ENCODE results near the gene PRAMEF12.

PRAMEF12 gene

GRCh38 chr1:12769031-12769430 lies 4.5 kb upstream of the PRAMEF12 start:
- Histone ChIP-seq H3K36me3 (ENCODE audit: control insufficient read depth in 1 of 2, insufficient read depth in 2 of 2, low read length in 2 of 2) (no peaks in the 10 kb centered on the region), H3K27ac (ENCODE audit: low read depth, low read length) (no peak overlapping the region), H3K4me3 (ENCODE audit: low read depth in 1 of 2, low read length in 2 of 2) (no peak overlapping the region), H3K4me1 (ENCODE audit: control insufficient read depth in 1 of 2, insufficient read depth in 2 of 2, low read length in 2 of 2) (no peaks in the 10 kb centered on the region), H3K27me3 (ENCODE audit: control insufficient read depth in 1 of 2, insufficient read depth in 2 of 2, low read length in 2 of 2) (peaks cover 0 to 3% of the 10 kb centered on the region in 2 donors), H3K9me3 (ENCODE audit: control insufficient read depth in 1 of 2, low read length in 2 of 2) (no peaks in the 10 kb centered on the region), H3K9ac (ENCODE audit: low read depth in 1 of 2, low read length in 2 of 2) (no peak overlapping the region)

- Histone ChIP-seq H3K36me3 (ENCODE audit: control insufficient read depth in 1 of 2, insufficient read depth in 2 of 2, low read length in 2 of 2) (no peaks in the 10 kb centered on the region), H3K4me3 (ENCODE audit: low read depth in 1 of 2, low read length in 2 of 2) (no peak overlapping the region), H3K9ac (ENCODE audit: low read depth in 1 of 2, low read length in 2 of 2) (no peak overlapping the region), H3K27me3 (ENCODE audit: control insufficient read depth in 1 of 2, insufficient read depth in 2 of 2, low read length in 2 of 2) (peaks cover 0 to 3% of the 10 kb centered on the region in 2 donors), H3K27ac (ENCODE audit: low read depth, low read length) (no peak overlapping the region), H3K4me1 (ENCODE audit: control insufficient read depth in 1 of 2, insufficient read depth in 2 of 2, low read length in 2 of 2) (no peaks in the 10 kb centered on the region), H3K9me3 (ENCODE audit: control insufficient read depth in 1 of 2, low read length in 2 of 2) (no peaks in the 10 kb centered on the region)
These were observed 3.5 kb upstream of the PRAMEF12 start for GRCh38 chr1:12769976-12770505.

GRCh38 chr1:12770620-12771019 lies 2.9 kb upstream of the PRAMEF12 start:
- Histone ChIP-seq H3K27me3 (ENCODE audit: control insufficient read depth in 1 of 2, insufficient read depth in 2 of 2, low read length in 2 of 2) (peaks cover 0 to 3% of the 10 kb centered on the region in 2 donors), H3K36me3 (ENCODE audit: control insufficient read depth in 1 of 2, insufficient read depth in 2 of 2, low read length in 2 of 2) (no peaks in the 10 kb centered on the region), H3K27ac (ENCODE audit: low read depth, low read length) (no peak overlapping the region), H3K4me3 (ENCODE audit: low read depth in 1 of 2, low read length in 2 of 2) (no peak overlapping the region), H3K9me3 (ENCODE audit: control insufficient read depth in 1 of 2, low read length in 2 of 2) (no peaks in the 10 kb centered on the region), H3K9ac (ENCODE audit: low read depth in 1 of 2, low read length in 2 of 2) (no peak overlapping the region), H3K4me1 (ENCODE audit: control insufficient read depth in 1 of 2, insufficient read depth in 2 of 2, low read length in 2 of 2) (no peaks in the 10 kb centered on the region)

- no peak overlapping the region for H3K4me3 ChIP-seq (ENCODE audit: low read depth in 1 of 2, low read length in 2 of 2)
- H3K9ac ChIP-seq (ENCODE audit: low read depth in 1 of 2, low read length in 2 of 2), result no peak overlapping the region
- no peaks in the 10 kb centered on the region for H3K36me3 ChIP-seq (ENCODE audit: control insufficient read depth in 1 of 2, insufficient read depth in 2 of 2, low read length in 2 of 2)
- peaks cover 0 to 3% of the 10 kb centered on the region in 2 donors for H3K27me3 ChIP-seq (ENCODE audit: control insufficient read depth in 1 of 2, insufficient read depth in 2 of 2, low read length in 2 of 2)
- H3K9me3 ChIP-seq (ENCODE audit: control insufficient read depth in 1 of 2, low read length in 2 of 2), result no peaks in the 10 kb centered on the region
- H3K27ac ChIP-seq (ENCODE audit: low read depth, low read length), result no peak overlapping the region
- no peaks in the 10 kb centered on the region for H3K4me1 ChIP-seq (ENCODE audit: control insufficient read depth in 1 of 2, insufficient read depth in 2 of 2, low read length in 2 of 2)
These were observed 2.4 kb upstream of the PRAMEF12 start for GRCh38 chr1:12771186-12771585.

- peaks cover 0 to 3% of the 10 kb centered on the region in 2 donors for H3K27me3 ChIP-seq (ENCODE audit: control insufficient read depth in 1 of 2, insufficient read depth in 2 of 2, low read length in 2 of 2)
- no peaks in the 10 kb centered on the region for H3K4me1 ChIP-seq (ENCODE audit: control insufficient read depth in 1 of 2, insufficient read depth in 2 of 2, low read length in 2 of 2)
- H3K36me3 ChIP-seq (ENCODE audit: control insufficient read depth in 1 of 2, insufficient read depth in 2 of 2, low read length in 2 of 2), result no peaks in the 10 kb centered on the region
- H3K9me3 ChIP-seq (ENCODE audit: control insufficient read depth in 1 of 2, low read length in 2 of 2), result no peaks in the 10 kb centered on the region
- no peak overlapping the region for H3K9ac ChIP-seq (ENCODE audit: low read depth in 1 of 2, low read length in 2 of 2)
- no peak overlapping the region for H3K27ac ChIP-seq (ENCODE audit: low read depth, low read length)
- no peak overlapping the region for H3K4me3 ChIP-seq (ENCODE audit: low read depth in 1 of 2, low read length in 2 of 2)
These were observed 1.0 kb upstream of the PRAMEF12 start for GRCh38 chr1:12772520-12772919.

- Histone ChIP-seq H3K4me1 (ENCODE audit: control insufficient read depth in 1 of 2, insufficient read depth in 2 of 2, low read length in 2 of 2) (no peaks in the 10 kb centered on the region), H3K27ac (ENCODE audit: low read depth, low read length) (no peak overlapping the region), H3K9me3 (ENCODE audit: control insufficient read depth in 1 of 2, low read length in 2 of 2) (no peaks in the 10 kb centered on the region), H3K36me3 (ENCODE audit: control insufficient read depth in 1 of 2, insufficient read depth in 2 of 2, low read length in 2 of 2) (no peaks in the 10 kb centered on the region), H3K9ac (ENCODE audit: low read depth in 1 of 2, low read length in 2 of 2) (no peak overlapping the region), H3K4me3 (ENCODE audit: low read depth in 1 of 2, low read length in 2 of 2) (no peak overlapping the region), H3K27me3 (ENCODE audit: control insufficient read depth in 1 of 2, insufficient read depth in 2 of 2, low read length in 2 of 2) (peaks cover 0 to 3% of the 10 kb centered on the region in 2 donors)
These were observed 1.3 kb downstream of the PRAMEF12 start for GRCh38 chr1:12774801-12775345.

- Histone ChIP-seq H3K36me3 (ENCODE audit: control insufficient read depth in 1 of 2, insufficient read depth in 2 of 2, low read length in 2 of 2) (no peaks in the 10 kb centered on the region), H3K9ac (ENCODE audit: low read depth in 1 of 2, low read length in 2 of 2) (no peak overlapping the region)
These were observed 1.9 kb downstream of the PRAMEF12 start for GRCh38 chr1:12775443-12775842.

GRCh38 chr1:12776801-12777557 lies 3.4 kb downstream of the PRAMEF12 start:
- no peaks in the 10 kb centered on the region for H3K36me3 ChIP-seq (ENCODE audit: control insufficient read depth in 1 of 2, insufficient read depth in 2 of 2, low read length in 2 of 2)

More at GRCh38 chr1:12775443-12775842, 1.9 kb downstream of the PRAMEF12 start:
- Histone ChIP-seq H3K27me3 (ENCODE audit: control insufficient read depth in 1 of 2, insufficient read depth in 2 of 2, low read length in 2 of 2) (peaks cover 0 to 3% of the 10 kb centered on the region in 2 donors), H3K9me3 (ENCODE audit: control insufficient read depth in 1 of 2, low read length in 2 of 2) (no peaks in the 10 kb centered on the region), H3K27ac (ENCODE audit: low read depth, low read length) (no peak overlapping the region), H3K4me1 (ENCODE audit: control insufficient read depth in 1 of 2, insufficient read depth in 2 of 2, low read length in 2 of 2) (no peaks in the 10 kb centered on the region), H3K4me3 (ENCODE audit: low read depth in 1 of 2, low read length in 2 of 2) (no peak overlapping the region)

GRCh38 chr1:12778061-12778460 lies 4.5 kb downstream of the PRAMEF12 start:
- Histone ChIP-seq H3K9ac (ENCODE audit: low read depth in 1 of 2, low read length in 2 of 2) (no peak overlapping the region), H3K36me3 (ENCODE audit: control insufficient read depth in 1 of 2, insufficient read depth in 2 of 2, low read length in 2 of 2) (no peaks in the 10 kb centered on the region), H3K27me3 (ENCODE audit: control insufficient read depth in 1 of 2, insufficient read depth in 2 of 2, low read length in 2 of 2) (no peaks in the 10 kb centered on the region), H3K27ac (ENCODE audit: low read depth, low read length) (no peak overlapping the region), H3K4me3 (ENCODE audit: low read depth in 1 of 2, low read length in 2 of 2) (no peak overlapping the region), H3K4me1 (ENCODE audit: control insufficient read depth in 1 of 2, insufficient read depth in 2 of 2, low read length in 2 of 2) (no peaks in the 10 kb centered on the region), H3K9me3 (ENCODE audit: control insufficient read depth in 1 of 2, low read length in 2 of 2) (no peaks in the 10 kb centered on the region)

More at GRCh38 chr1:12776801-12777557, 3.4 kb downstream of the PRAMEF12 start:
- no peaks in the 10 kb centered on the region for H3K4me1 ChIP-seq (ENCODE audit: control insufficient read depth in 1 of 2, insufficient read depth in 2 of 2, low read length in 2 of 2)
- no peak overlapping the region for H3K27ac ChIP-seq (ENCODE audit: low read depth, low read length)
- H3K4me3 ChIP-seq (ENCODE audit: low read depth in 1 of 2, low read length in 2 of 2), result no peak overlapping the region
- H3K9ac ChIP-seq (ENCODE audit: low read depth in 1 of 2, low read length in 2 of 2), result no peak overlapping the region
- peaks cover 0 to 3% of the 10 kb centered on the region in 2 donors for H3K27me3 ChIP-seq (ENCODE audit: control insufficient read depth in 1 of 2, insufficient read depth in 2 of 2, low read length in 2 of 2)
- no peaks in the 10 kb centered on the region for H3K9me3 ChIP-seq (ENCODE audit: control insufficient read depth in 1 of 2, low read length in 2 of 2)

GRCh38 chr1:12778907-12779306 lies 5.4 kb downstream of the PRAMEF12 start:
- no peaks in the 10 kb centered on the region for H3K4me1 ChIP-seq (ENCODE audit: control insufficient read depth in 1 of 2, insufficient read depth in 2 of 2, low read length in 2 of 2)
- H3K27me3 ChIP-seq (ENCODE audit: control insufficient read depth in 1 of 2, insufficient read depth in 2 of 2, low read length in 2 of 2), result no peaks in the 10 kb centered on the region
- no peak overlapping the region for H3K9ac ChIP-seq (ENCODE audit: low read depth in 1 of 2, low read length in 2 of 2)
- H3K36me3 ChIP-seq (ENCODE audit: control insufficient read depth in 1 of 2, insufficient read depth in 2 of 2, low read length in 2 of 2), result no peaks in the 10 kb centered on the region
- H3K9me3 ChIP-seq (ENCODE audit: control insufficient read depth in 1 of 2, low read length in 2 of 2), result no peaks in the 10 kb centered on the region
- H3K4me3 ChIP-seq (ENCODE audit: low read depth in 1 of 2, low read length in 2 of 2), result no peak overlapping the region
- H3K27ac ChIP-seq (ENCODE audit: low read depth, low read length), result no peak overlapping the region
